ENCODE results near the gene SNTN.

DNA sequence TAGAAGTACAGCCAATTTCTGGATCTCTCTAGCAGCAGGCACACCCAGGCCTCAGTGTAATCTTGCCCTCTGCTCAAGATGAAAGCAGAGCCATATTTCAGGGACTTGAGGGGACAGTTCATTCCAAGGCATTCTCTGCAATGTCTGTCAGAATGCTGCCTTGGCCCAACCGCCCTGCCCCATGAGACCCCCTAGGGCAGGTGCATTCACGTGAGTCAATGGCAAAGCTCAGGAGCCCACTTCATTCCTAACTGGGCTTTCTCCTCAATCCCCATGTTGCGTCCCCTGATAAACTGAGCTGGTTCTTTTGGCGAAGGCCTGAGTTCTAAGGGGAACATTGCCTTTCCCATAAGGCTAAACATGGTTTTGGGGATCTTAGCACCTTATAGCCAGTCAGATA is 9.5 kb downstream of the SNTN start:
- TF ChIP-seq POLR2AphosphoS5 (IDR thresholded peaks at IDR 0.05; ENCODE audit: borderline replicate concordance, low read depth, low read length) = no peak
- no peak for TF ChIP-seq EZH2 (IDR thresholded peaks at IDR 0.05)
- TF ChIP-seq FOXP2 (optimal IDR thresholded peaks at IDR 0.05; ENCODE audit: control extremely low read depth, extremely low read length, insufficient read depth) = no peak
